IPS-20b (cell line): Measurements from ENCODE around the gene CLCN4.

Experiments used
- H3K27ac ChIP-seq: one replicate; pipeline ENCODE4 v1.5.1; 2013; ENCODE audit warnings: low read length
- H3K27me3 ChIP-seq: 2 replicates; pipeline ENCODE4 v1.6.1; 2013; ENCODE audit warnings: mild to moderate bottlenecking, low read length, inconsistent platforms; ENCODE audit not compliant: insufficient read depth
- H3K36me3 ChIP-seq: 2 replicates; pipeline ENCODE4 v1.6.1; 2013; ENCODE audit warnings: low read depth, mild to moderate bottlenecking, inconsistent platforms, low read length, moderate library complexity; ENCODE audit not compliant: insufficient read depth
- H3K4me1 ChIP-seq: 2 replicates; pipeline ENCODE4 v1.6.1; 2013; ENCODE audit warnings: mild to moderate bottlenecking, control low read depth, inconsistent platforms, low read length, moderate library complexity; ENCODE audit not compliant: insufficient read depth
- H3K4me3 ChIP-seq: 2 replicates; pipeline ENCODE4 v1.5.1; 2013; ENCODE audit warnings: mild to moderate bottlenecking, low read length, inconsistent platforms
- H3K9ac ChIP-seq: 2 replicates; pipeline ENCODE4 v1.6.1; 2013; ENCODE audit warnings: low read depth, mild to moderate bottlenecking, inconsistent platforms, low read length, moderate library complexity
- H3K9me3 ChIP-seq: 2 replicates; pipeline ENCODE4 v1.6.1; 2013; ENCODE audit warnings: mild to moderate bottlenecking, low read depth, low read length, inconsistent platforms; ENCODE audit not compliant: insufficient read depth

CLCN4 gene

DNA sequence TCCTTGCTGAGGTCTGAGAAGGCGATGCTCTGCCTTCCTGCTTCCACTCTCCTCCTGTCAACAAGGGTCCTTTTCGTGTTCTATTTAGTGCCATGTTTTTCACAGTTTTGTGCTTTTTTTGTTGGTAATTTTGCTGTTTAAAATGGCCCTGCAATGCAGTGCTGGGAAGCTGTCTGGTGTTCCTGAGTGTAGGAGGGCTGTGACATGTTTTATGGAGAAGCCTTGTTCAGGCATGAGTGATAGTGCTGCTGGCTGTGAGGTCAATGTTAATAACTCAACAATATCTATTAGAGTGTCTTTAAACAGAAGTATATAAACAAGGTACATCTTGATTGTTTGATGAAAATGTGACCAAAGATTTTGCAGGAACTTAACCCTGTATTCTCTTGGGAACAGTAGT lies 27.6 kb downstream of the CLCN4 start:
- Histone ChIP-seq H3K9me3 (no peaks in the 10 kb centered on the region), H3K4me3 (no peak overlapping the region), H3K4me1 (no peaks in the 10 kb centered on the region), H3K27me3 (no peaks in the 10 kb centered on the region), H3K27ac (no peak overlapping the region), H3K36me3 (no peaks in the 10 kb centered on the region), H3K9ac (no peak overlapping the region)

DNA sequence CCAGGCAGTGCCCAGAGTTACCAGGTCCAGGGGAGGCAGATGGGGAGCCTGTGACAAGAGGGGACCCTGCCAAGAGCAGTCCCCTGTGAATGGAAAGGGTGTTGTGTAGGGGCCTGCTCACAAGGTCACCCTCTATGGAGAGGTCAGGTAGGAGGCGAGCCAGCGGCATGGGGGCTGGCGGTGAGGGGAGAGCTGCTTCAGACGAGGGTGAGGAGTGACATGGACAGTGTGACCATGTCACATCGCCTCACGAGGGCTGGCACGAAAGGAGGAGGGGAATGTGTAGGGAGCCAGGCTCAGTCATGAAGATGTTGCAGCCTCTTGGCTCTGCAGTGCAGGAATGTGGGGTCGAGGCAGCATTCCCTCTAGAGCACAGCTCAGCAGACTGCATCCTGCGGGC lies 29.6 kb downstream of the CLCN4 start:
- H3K9ac ChIP-seq, result no peak overlapping the region
- no peaks in the 10 kb centered on the region for H3K27me3 ChIP-seq
- H3K36me3 ChIP-seq, result no peaks in the 10 kb centered on the region
- no peaks in the 10 kb centered on the region for H3K9me3 ChIP-seq
- H3K27ac ChIP-seq, result no peak overlapping the region
- H3K4me1 ChIP-seq, result no peaks in the 10 kb centered on the region
- H3K4me3 ChIP-seq, result no peak overlapping the region

DNA sequence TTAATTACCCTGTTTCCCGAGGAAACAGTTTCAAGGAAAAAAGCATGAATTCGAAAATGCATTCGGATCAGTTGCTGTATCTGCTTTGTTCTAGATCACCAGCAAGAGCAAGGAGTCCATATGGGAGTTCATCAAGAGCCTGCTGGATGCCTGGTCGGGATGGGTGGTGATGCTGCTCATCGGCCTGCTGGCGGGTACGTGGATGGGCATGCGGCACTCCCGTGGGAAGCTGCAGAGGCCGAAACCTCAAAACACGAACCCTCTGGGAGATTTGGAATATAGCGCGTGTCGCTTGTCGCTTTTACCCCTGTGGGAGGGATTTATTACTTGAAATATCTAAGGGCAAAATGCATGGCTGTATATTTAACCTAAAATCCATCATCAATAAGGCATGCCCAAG lies 30.6 kb downstream of the CLCN4 start:
- no peak overlapping the region for H3K27ac ChIP-seq
- no peaks in the 10 kb centered on the region for H3K27me3 ChIP-seq
- no peak overlapping the region for H3K4me3 ChIP-seq
- no peak overlapping the region for H3K9ac ChIP-seq
- H3K4me1 ChIP-seq, result no peaks in the 10 kb centered on the region
- no peaks in the 10 kb centered on the region for H3K9me3 ChIP-seq
- H3K36me3 ChIP-seq, result no peaks in the 10 kb centered on the region

DNA sequence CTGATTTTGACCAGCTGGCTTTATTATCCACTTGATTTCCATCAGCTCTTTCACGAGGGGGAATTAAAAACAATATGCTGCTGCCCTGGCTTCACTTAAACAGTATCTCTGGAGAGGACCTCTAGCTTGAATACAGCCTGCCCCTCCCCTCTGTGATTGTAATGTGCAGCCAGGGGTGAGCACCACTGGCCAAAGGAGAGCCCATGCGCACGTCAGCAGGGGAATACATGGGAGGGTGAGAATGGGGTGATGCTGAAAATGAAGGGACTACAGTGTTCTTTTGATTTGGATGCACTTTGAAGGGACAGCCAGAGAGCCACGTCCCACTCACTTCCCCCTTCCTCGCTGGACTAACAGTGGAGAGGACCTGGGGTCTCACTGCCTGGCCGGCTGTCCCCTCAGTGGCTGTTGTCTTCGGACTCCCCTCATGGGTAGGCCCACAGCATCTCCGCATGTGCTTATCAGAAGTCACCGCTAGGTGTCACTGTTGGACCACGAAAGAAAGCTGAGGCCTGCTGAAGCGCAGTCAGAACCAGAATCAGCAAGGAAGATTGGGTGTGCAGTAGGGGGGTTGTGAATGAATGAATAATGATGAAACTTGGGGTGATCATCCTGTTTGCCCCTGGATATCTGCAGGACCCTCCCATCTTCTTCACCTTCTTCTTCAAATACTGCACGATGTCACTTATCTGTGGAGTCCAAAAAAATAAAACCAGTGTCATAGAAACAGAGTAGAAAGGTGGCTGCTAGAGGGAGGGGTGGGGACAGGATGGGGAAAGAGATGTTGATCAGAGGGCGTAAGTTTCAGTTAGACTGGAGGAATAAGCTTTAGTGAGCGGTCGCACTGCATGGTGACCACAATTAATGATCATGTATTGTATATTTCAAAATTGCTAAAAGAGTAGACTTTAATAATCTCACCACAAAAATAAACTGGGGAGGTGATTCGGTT lies 32.8 kb downstream of the CLCN4 start:
- no peak overlapping the region for H3K27ac ChIP-seq
- H3K9me3 ChIP-seq, result no peaks in the 10 kb centered on the region
- H3K27me3 ChIP-seq, result no peaks in the 10 kb centered on the region
- H3K36me3 ChIP-seq, result no peaks in the 10 kb centered on the region
- no peak overlapping the region for H3K4me3 ChIP-seq
- H3K9ac ChIP-seq, result no peak overlapping the region
- no peaks in the 10 kb centered on the region for H3K4me1 ChIP-seq

DNA sequence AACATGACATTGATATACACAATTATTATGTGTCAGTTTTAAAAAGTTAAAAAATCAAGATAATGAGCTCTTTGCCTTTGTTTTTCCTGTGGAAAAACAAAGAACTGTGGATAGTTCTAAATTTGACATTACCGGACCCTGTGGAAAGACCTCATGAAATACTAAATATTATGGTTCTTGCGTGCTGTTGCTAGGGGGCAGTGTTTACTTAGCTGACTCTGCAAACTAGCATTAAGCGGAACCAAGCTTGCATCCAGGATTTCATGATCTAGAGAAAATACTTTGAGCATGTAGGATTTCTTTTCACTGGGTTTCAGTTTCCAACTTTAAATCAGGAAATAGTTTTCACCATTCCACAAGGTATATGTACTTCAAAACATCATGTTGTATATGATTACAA lies 33.6 kb downstream of the CLCN4 start:
- Histone ChIP-seq H3K9me3 (no peaks in the 10 kb centered on the region), H3K36me3 (no peaks in the 10 kb centered on the region), H3K9ac (no peak overlapping the region), H3K4me3 (no peak overlapping the region), H3K27me3 (no peaks in the 10 kb centered on the region), H3K4me1 (no peaks in the 10 kb centered on the region), H3K27ac (no peak overlapping the region)

DNA sequence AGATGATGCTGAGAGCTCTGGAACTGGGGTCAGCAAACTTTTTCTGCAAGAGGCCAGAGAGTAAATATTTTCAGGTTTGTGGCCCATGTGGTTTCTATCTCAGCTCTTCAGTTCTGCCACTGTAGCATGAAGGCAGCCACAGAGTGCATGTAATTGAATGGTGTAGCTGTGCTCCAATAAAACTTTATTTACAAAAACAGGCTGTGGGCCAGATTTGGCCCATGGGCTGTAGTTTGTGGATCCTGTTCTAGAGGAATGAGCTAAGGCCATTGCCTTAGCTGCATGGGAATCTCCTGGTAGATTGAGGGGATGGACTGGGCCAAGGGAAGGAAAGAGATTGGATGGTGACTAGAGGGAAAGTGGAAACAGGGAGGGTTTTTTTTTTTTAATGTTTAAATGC lies 36.8 kb downstream of the CLCN4 start:
- no peak overlapping the region for H3K27ac ChIP-seq
- no peaks in the 10 kb centered on the region for H3K36me3 ChIP-seq
- H3K4me1 ChIP-seq, result no peaks in the 10 kb centered on the region
- H3K9ac ChIP-seq, result no peak overlapping the region
- no peaks in the 10 kb centered on the region for H3K27me3 ChIP-seq
- no peak overlapping the region for H3K4me3 ChIP-seq
- H3K9me3 ChIP-seq, result no peaks in the 10 kb centered on the region

DNA sequence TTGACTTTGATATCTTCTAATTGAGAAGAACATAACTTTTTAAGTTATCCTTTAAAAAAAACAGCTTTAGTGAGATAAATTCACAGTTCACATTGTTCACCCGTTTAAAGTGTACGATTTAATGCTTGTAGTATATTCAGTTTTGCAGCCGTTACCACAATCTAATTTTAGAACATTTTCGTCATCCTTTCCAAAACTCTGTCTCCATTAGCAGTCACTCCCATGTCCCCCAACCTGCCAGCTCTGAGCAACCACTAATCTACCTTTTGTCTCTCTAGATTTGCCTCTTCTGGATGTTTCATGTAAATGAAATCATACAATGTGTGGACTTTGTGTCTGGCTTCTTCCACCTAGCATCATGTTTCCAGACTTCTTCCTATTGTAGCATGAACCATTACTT lies 38.6 kb downstream of the CLCN4 start:
- Histone ChIP-seq H3K27me3 (no peaks in the 10 kb centered on the region), H3K9ac (no peak overlapping the region), H3K4me3 (no peak overlapping the region), H3K36me3 (no peaks in the 10 kb centered on the region), H3K9me3 (no peaks in the 10 kb centered on the region), H3K27ac (no peak overlapping the region), H3K4me1 (no peaks in the 10 kb centered on the region)

DNA sequence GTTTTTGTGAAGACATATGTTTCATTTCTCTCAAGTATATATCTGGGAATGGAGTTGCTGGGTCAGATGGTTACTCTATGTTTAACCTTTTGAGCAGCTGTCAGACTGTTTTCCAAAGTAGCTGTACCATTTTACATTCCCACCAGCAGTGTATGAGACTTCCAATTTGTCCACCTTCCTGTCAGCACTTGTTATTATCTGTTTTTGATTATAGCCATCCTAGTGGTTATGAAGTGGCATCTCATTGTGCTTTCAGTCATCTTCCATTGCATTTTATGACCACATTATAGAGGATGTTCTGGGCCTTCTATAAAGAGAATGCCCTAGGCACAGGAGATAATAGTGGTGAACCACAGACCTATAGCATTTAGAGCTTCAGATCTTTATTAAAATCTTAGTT lies 39.2 kb downstream of the CLCN4 start:
- Histone ChIP-seq H3K9me3 (no peaks in the 10 kb centered on the region), H3K27ac (no peak overlapping the region), H3K27me3 (no peaks in the 10 kb centered on the region), H3K36me3 (no peaks in the 10 kb centered on the region), H3K9ac (no peak overlapping the region), H3K4me3 (no peak overlapping the region), H3K4me1 (no peaks in the 10 kb centered on the region)

DNA sequence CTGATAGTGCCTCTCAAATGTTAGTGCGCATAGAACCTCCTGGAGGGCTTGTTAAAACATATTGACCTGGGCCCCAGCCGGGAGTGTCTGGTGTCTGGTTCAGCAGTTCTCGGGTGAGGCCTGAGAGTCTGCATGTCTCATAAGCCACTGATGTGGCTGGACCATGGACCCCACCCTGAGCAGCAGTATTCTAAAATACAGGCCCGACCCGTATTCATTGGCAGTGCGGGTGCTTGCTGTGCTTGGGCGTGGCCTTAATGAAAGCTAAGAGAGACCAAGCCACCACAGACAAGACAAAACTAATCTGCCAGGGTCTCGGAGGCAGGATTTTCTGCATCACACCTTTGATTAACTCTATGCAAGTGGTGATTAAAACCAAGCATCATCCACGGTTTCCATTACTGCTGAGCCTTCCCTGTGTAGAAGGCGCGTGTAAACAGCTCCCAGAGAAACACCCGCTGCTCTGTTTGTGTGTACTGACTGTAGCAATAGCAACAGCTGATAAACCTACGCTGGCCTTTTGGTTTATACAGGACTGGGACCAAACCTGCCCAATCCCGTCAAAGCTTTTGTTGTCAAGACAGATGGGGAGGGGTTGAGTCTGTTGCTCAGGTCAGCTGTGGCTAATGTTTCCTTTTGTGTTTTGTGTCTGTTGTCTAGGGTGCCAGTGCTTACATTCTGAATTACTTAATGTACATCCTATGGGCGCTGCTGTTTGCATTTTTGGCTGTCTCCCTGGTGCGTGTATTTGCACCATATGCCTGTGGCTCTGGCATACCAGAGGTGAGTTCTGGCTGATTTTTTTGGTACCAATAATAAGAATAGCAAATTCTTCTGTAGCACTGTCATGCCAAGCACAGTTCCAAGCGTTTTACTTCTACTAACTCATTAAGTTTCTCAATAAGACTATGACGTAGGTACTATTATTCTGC lies 40.8 kb downstream of the CLCN4 start:
- no peaks in the 10 kb centered on the region for H3K4me1 ChIP-seq
- no peak overlapping the region for H3K4me3 ChIP-seq
- H3K27me3 ChIP-seq, result no peaks in the 10 kb centered on the region
- H3K27ac ChIP-seq, result no peak overlapping the region
- H3K9me3 ChIP-seq, result no peaks in the 10 kb centered on the region
- no peaks in the 10 kb centered on the region for H3K36me3 ChIP-seq
- H3K9ac ChIP-seq, result no peak overlapping the region

DNA sequence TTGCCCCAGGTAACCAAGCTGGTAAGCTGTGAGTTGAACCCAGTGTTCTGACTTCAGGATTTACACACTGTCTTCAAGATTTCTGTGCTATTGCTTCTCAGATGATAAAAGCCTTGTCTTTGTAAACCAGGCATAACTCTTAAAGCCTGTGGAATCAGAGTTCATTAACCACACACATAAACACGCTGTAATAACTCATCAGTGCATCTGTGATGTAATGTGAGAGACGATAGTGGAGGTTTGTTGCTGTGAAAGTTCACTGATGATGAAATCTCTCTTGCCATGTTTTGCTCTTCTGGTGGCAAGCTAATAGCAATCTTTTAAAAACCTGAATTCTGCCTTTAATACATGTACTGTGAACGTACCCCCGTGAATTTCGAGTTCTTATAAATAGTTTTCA lies 41.5 kb downstream of the CLCN4 start:
- Histone ChIP-seq H3K36me3 (no peaks in the 10 kb centered on the region), H3K9ac (no peak overlapping the region), H3K4me1 (no peaks in the 10 kb centered on the region), H3K27me3 (no peaks in the 10 kb centered on the region), H3K27ac (no peak overlapping the region), H3K4me3 (no peak overlapping the region), H3K9me3 (no peaks in the 10 kb centered on the region)

DNA sequence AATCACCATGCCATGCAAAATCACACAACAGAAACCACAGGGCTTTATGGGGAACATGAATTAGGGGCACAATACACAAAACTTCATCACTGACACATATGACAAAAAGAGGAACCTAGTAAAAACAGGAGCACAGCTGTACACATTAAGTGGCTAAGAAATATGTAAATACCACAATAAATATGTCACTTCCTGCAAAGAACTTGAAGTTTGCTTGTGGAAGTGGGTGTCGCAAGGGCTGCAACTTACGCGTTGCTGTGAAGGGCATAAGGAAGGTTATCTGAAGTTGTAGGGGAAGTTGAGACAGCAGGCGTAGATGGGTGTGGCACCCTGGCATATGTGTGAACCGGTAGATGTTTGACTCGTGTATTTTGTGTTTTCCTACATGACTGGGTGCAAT lies 42.4 kb downstream of the CLCN4 start:
- Histone ChIP-seq H3K4me3 (no peak overlapping the region), H3K27me3 (no peaks in the 10 kb centered on the region), H3K27ac (no peak overlapping the region), H3K4me1 (no peaks in the 10 kb centered on the region), H3K36me3 (no peaks in the 10 kb centered on the region), H3K9me3 (no peaks in the 10 kb centered on the region), H3K9ac (no peak overlapping the region)

DNA sequence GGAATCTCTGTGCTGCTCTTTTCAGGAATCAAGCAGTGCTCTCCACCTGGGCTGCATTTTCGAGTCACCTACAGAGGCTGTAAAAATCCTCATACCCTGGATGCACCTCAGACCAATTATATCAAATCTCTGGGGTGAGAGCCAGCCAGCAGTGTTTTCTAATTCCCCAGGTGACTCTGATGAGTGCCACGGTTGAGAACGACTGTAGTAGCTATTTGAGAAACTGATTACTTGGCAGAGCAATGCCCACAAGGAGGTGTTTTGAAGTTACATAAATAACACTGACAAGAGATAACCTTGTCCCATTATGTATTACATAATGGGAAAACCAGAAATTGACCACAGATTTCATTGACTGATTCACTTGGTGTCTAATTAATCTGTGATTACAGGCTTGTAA lies 46.8 kb downstream of the CLCN4 start:
- no peaks in the 10 kb centered on the region for H3K9me3 ChIP-seq
- H3K27me3 ChIP-seq, result no peaks in the 10 kb centered on the region
- H3K4me1 ChIP-seq, result no peaks in the 10 kb centered on the region
- H3K9ac ChIP-seq, result no peak overlapping the region
- no peak overlapping the region for H3K27ac ChIP-seq
- H3K4me3 ChIP-seq, result no peak overlapping the region
- no peaks in the 10 kb centered on the region for H3K36me3 ChIP-seq
